H9 (cell line): ENCODE data around the gene C1orf216. TPM values are rescaled to one million over a fixed set of nuclear protein-coding genes. Genes with fewer than 3 reads are reported as not detected.
"Not testable (repeated sequence)": the region's sequence is repeated elsewhere in the genome, so short reads cannot be mapped to it uniquely, and the experiment has no call there.

Experiments used
- DNase-seq: peaks from one replicate; pipeline ENCODE4 v3.0.0-alpha.2; 2017
- H2AFZ ChIP-seq: one replicate; pipeline ENCODE4 v1.6.1; 2013; ENCODE audit warnings: mild to moderate bottlenecking, low read length, control low read depth, moderate library complexity
- H2AK5ac ChIP-seq: 2 replicates; pipeline ENCODE4 v1.6.1; 2013; ENCODE audit warnings: low read length, control low read depth, mixed read lengths; ENCODE audit not compliant: insufficient read length
- H2BK120ac ChIP-seq: one replicate; pipeline ENCODE4 v1.6.1; 2013; ENCODE audit warnings: low read depth, mild to moderate bottlenecking, low read length, control low read depth, inconsistent platforms; ENCODE audit not compliant: poor library complexity, severe bottlenecking
- H2BK12ac ChIP-seq: 2 replicates; pipeline ENCODE4 v1.6.1; 2013; ENCODE audit warnings: low read length, control low read depth, mixed read lengths, low read depth; ENCODE audit not compliant: insufficient read length
- H2BK15ac ChIP-seq: 2 replicates; pipeline ENCODE4 v1.6.1; 2013; ENCODE audit warnings: low read depth, low read length, control low read depth
- H2BK20ac ChIP-seq: one replicate; pipeline ENCODE4 v1.6.1; 2013; ENCODE audit warnings: low read depth, mild to moderate bottlenecking, low read length, control low read depth, inconsistent platforms; ENCODE audit not compliant: poor library complexity, severe bottlenecking
- H2BK5ac ChIP-seq: 2 replicates; pipeline ENCODE4 v1.6.1; 2013; ENCODE audit warnings: low read length, control low read depth, mixed read lengths; ENCODE audit not compliant: insufficient read length
- H3K14ac ChIP-seq: 2 replicates; pipeline ENCODE4 v1.6.1; 2013; ENCODE audit warnings: low read length, control low read depth; ENCODE audit not compliant: insufficient read depth
- H3K18ac ChIP-seq: 2 replicates; pipeline ENCODE4 v1.6.1; 2013; ENCODE audit warnings: low read depth, mild to moderate bottlenecking, mixed read lengths, low read length, control low read depth; ENCODE audit not compliant: insufficient read length
- H3K23ac ChIP-seq: 2 replicates; pipeline ENCODE4 v1.6.1; 2013; ENCODE audit warnings: low read length, control low read depth, mixed read lengths, low read depth; ENCODE audit not compliant: insufficient read length
- H3K23me2 ChIP-seq: 2 replicates; pipeline ENCODE4 v1.6.1; 2013; ENCODE audit warnings: low read depth, mild to moderate bottlenecking, mixed read lengths, low read length, control low read depth; ENCODE audit not compliant: insufficient read length, poor library complexity, severe bottlenecking
- H3K27ac ChIP-seq: 2 replicates; pipeline ENCODE4 v1.5.1; 2013; ENCODE audit warnings: low read length, control low read depth, mixed read lengths, low read depth; ENCODE audit not compliant: insufficient read length
- H3K27me3 ChIP-seq: 2 replicates; pipeline ENCODE4 v1.6.1; 2013; ENCODE audit warnings: low read length, control low read depth, inconsistent platforms; ENCODE audit not compliant: insufficient read depth
- H3K4ac ChIP-seq: 2 replicates; pipeline ENCODE4 v1.6.1; 2013; ENCODE audit warnings: low read depth, mild to moderate bottlenecking, control low read depth, inconsistent platforms, low read length, moderate library complexity
- H3K4me1 ChIP-seq: 2 replicates; pipeline ENCODE4 v1.6.1; 2013; ENCODE audit warnings: low read length, control low read depth, inconsistent platforms; ENCODE audit not compliant: insufficient read depth
- H3K4me2 ChIP-seq: 2 replicates; pipeline ENCODE4 v1.6.1; 2013; ENCODE audit warnings: low read length, control low read depth, mixed read lengths; ENCODE audit not compliant: insufficient read length, insufficient read depth
- H3K56ac ChIP-seq: 2 replicates; pipeline ENCODE4 v1.6.1; 2013; ENCODE audit warnings: low read depth, mild to moderate bottlenecking, mixed read lengths, low read length, control low read depth; ENCODE audit not compliant: insufficient read length
- H3K79me1 ChIP-seq: 2 replicates; pipeline ENCODE4 v1.6.1; 2013; ENCODE audit warnings: low read depth, mild to moderate bottlenecking, moderate library complexity, low read length, control low read depth, inconsistent platforms; ENCODE audit not compliant: insufficient read depth, poor library complexity, severe bottlenecking
- H3K79me2 ChIP-seq: 2 replicates; pipeline ENCODE4 v1.6.1; 2013; ENCODE audit warnings: low read length, control low read depth, inconsistent platforms; ENCODE audit not compliant: insufficient read depth
- H3K9ac ChIP-seq: 2 replicates; pipeline ENCODE4 v1.6.1; 2013; ENCODE audit warnings: low read length, control low read depth, mixed read lengths; ENCODE audit not compliant: insufficient read length; ENCODE audit errors: extremely low read depth
- H3K9me3 ChIP-seq: one replicate; pipeline ENCODE4 v1.6.1; 2013; ENCODE audit warnings: low read depth, low read length, inconsistent platforms; ENCODE audit not compliant: control insufficient read depth
- H3T11ph ChIP-seq: one replicate; pipeline ENCODE4 v1.6.1; 2013; ENCODE audit warnings: mild to moderate bottlenecking, low read length, control low read depth, inconsistent platforms
- H4K20me1 ChIP-seq: one replicate; pipeline ENCODE4 v1.6.1; 2013; ENCODE audit not compliant: control insufficient read depth, insufficient read length, insufficient read depth
- H4K5ac ChIP-seq: 2 replicates; pipeline ENCODE4 v1.6.1; 2013; ENCODE audit warnings: low read depth, mild to moderate bottlenecking, mixed read lengths, low read length, control low read depth; ENCODE audit not compliant: insufficient read length
- H4K8ac ChIP-seq: replicated peaks from 2 replicates; pipeline ENCODE4 v1.6.1; 2013; ENCODE audit warnings: low read length, control low read depth, mixed read lengths, low read depth; ENCODE audit not compliant: insufficient read length
- H4K91ac ChIP-seq: 2 replicates; pipeline ENCODE4 v1.6.1; 2013; ENCODE audit warnings: low read depth, mild to moderate bottlenecking, moderate library complexity, mixed read lengths, low read length, control low read depth; ENCODE audit not compliant: insufficient read length
- H3K27ac Mint-ChIP-seq, 3 experiments: 2 replicates in 2 of 3; 3 replicates in 1 of 3; pipeline ENCODE4 v1.8.0; 2020 to 2021; ENCODE audit warnings: mixed read lengths in 3 of 3, mild to moderate bottlenecking in 1 of 3, moderate library complexity in 1 of 3
- H3K27me3 Mint-ChIP-seq: 2 replicates; pipeline ENCODE4 v1.8.0; 2021; ENCODE audit warnings: low read depth, mild to moderate bottlenecking, moderate library complexity, mixed read lengths
- H3K36me3 Mint-ChIP-seq, 3 experiments: 2 replicates in 2 of 3; 3 replicates in 1 of 3; pipeline ENCODE4 v1.8.0; 2020 to 2021; ENCODE audit warnings: low read depth in 3 of 3, mixed read lengths in 3 of 3; ENCODE audit not compliant: insufficient read depth in 1 of 3
- H3K4me1 Mint-ChIP-seq, 2 experiments: 2 replicates each; pipeline ENCODE4 v1.8.0; 2020; ENCODE audit warnings: mixed read lengths in 2 of 2
- H3K4me3 Mint-ChIP-seq, 2 experiments: 2 replicates in 1 of 2; 3 replicates in 1 of 2; pipeline ENCODE4 v1.8.0; 2020 to 2021; ENCODE audit warnings: mild to moderate bottlenecking in 2 of 2, mixed read lengths in 2 of 2, moderate library complexity in 1 of 2
- H3K9me3 Mint-ChIP-seq, 2 experiments: 2 replicates in 1 of 2; 3 replicates in 1 of 2; pipeline ENCODE4 v1.8.0; 2020; ENCODE audit warnings: mild to moderate bottlenecking in 2 of 2, mixed read lengths in 2 of 2, moderate library complexity in 1 of 2
- WGBS: extraction: QIAGEN DNeasy Blood & Tissue Kit; methylation state at CpG from one replicate; pipeline ENCODE4 v1.1.7; 2013; ENCODE audit warnings: missing lambda C conversion rate, low lambda C conversion rate, mixed read lengths; ENCODE audit not compliant: insufficient read length; ENCODE audit errors: extremely low coverage; 5-methylcytosine and 5-hydroxymethylcytosine counted together
- total RNA-seq: library from RNA; stranded (reverse); gene quantifications from 2 replicates; pipeline ENCODE4 v1.2.1, GENCODE V29; 2021
- TF ChIP-seq, protein P1 (sequence below): fragments of 200-600 bp; sonication (generic); conservative IDR thresholded peaks from 3 replicates; pipeline ENCODE4 v1.8.0; 2021; ENCODE audit warnings: antibody characterized with exemption, mild to moderate bottlenecking

C1orf216 gene
- total RNA-seq, 1 experiment from 2014 or later = 13.5 TPM

DNA sequence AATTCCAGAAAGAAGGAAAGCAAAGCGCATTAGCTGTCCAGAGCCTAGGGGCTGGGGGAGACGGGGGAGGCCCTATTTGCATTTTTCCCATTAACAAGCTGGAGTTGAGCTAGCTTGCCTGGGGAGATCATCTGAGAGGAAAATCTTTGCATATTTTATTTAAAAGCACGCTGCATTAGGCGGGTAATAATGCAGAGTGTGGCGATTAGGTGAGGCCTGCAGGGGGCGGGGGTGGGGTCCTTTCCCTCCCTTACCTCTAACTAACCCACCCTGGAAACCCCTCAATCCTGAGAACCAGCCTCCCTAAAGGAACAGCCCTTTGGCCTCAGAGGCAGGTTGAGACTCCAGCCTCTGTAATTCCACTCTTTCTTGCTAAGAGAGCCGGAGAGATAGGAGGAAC, 16.2 kb downstream of the C1orf216 start:
- Histone ChIP-seq H3K27ac (no peak overlapping the region), H3K27me3 (no peaks in the 10 kb centered on the region; the same call in 1 of the 2 replicates)

DNA sequence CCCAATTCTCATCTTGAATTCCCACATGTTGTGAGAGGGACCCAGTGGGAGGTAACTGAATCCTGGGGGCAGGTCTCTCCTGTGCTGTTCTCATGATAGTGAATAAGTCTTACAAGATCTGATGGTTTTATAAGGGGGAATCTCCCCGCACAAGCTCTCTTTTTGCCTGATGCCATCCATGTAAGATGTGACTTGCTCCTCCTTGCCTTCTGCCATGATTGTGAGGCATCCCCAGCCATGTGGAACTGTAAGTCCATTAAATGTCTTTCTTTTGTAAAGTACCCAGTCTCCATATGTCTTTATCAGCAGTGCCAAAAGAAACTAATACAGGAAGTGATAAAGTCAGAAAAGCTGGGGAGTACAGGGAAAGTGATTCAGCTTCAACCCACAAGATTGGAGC, 19.5 kb downstream of the C1orf216 start:
- H3K4ac ChIP-seq, H4K91ac ChIP-seq, H4K5ac ChIP-seq, H2BK12ac ChIP-seq, H3K27me3 ChIP-seq, H3K9ac ChIP-seq, H2BK120ac ChIP-seq, H3K36me3 Mint-ChIP-seq, H4K20me1 ChIP-seq, H3K79me1 ChIP-seq, H3T11ph ChIP-seq, H3K23ac ChIP-seq, H3K56ac ChIP-seq, H2BK20ac ChIP-seq, H2AK5ac ChIP-seq, DNase-seq, H3K14ac ChIP-seq, H3K18ac ChIP-seq, H3K79me2 ChIP-seq, H2BK15ac ChIP-seq, H3K27ac ChIP-seq, H4K8ac ChIP-seq, H2BK5ac ChIP-seq, H3K23me2 ChIP-seq, H3K27ac Mint-ChIP-seq, H3K9me3 ChIP-seq: not testable (repeated sequence)
- peaks cover 20 to 35% of the 10 kb centered on the region in 2 experiments for H3K4me1 Mint-ChIP-seq
- WGBS = no CpG with 5 or more reads among the region's 1 CpG
- peak overlapping the region in 1 of 2 experiments; percentile 68; a peak in 1 of 5 replicates for H3K4me3 Mint-ChIP-seq
- H3K27me3 Mint-ChIP-seq = peaks cover 36% of the 10 kb centered on the region
- Histone ChIP-seq H3K4me1 (peaks cover 13% of the 10 kb centered on the region), H3K4me2 (peak overlapping the region; percentile 44), H2AFZ (peak overlapping the region; percentile 18)
- peaks cover 10 to 11% of the 10 kb centered on the region in 2 experiments; a peak in 4 of 5 replicates for H3K9me3 Mint-ChIP-seq

More for the DNA sequence above, 16.2 kb downstream of the C1orf216 start:
- H3K14ac ChIP-seq = no peak overlapping the region
- peak overlapping the region; percentile 32 for H2AFZ ChIP-seq
- no peak overlapping the region for H3T11ph ChIP-seq
- no peaks in the 10 kb centered on the region for H3K79me2 ChIP-seq
- no peaks in the 10 kb centered on the region for H3K79me1 ChIP-seq
- H3K9ac ChIP-seq = no peak overlapping the region
- H2BK5ac ChIP-seq = no peak overlapping the region
- H2BK15ac ChIP-seq = no peak overlapping the region
- no peak for DNase-seq
- H4K91ac ChIP-seq = no peak overlapping the region
- H3K56ac ChIP-seq = no peak overlapping the region
- peaks cover 0 to 9% (median 4%) of the 10 kb centered on the region in 3 experiments; a peak in 4 of 7 replicates for H3K36me3 Mint-ChIP-seq
- peaks cover 13% of the 10 kb centered on the region for H3K4me1 ChIP-seq
- WGBS = no CpG with 5 or more reads among the region's 7 CpGs
- no peak overlapping the region for H2BK12ac ChIP-seq
- H3K23ac ChIP-seq = no peak overlapping the region
- H3K27ac Mint-ChIP-seq = peak overlapping the region in 2 of 3 experiments; percentile 29 to 60; a peak in 1 of 7 replicates
- H4K8ac ChIP-seq = no peak overlapping the region
- H3K4ac ChIP-seq = no peak overlapping the region
- H3K9me3 Mint-ChIP-seq = peaks cover 8 to 9% of the 10 kb centered on the region in 2 experiments
- H2AK5ac ChIP-seq = no peak overlapping the region
- no peak overlapping the region for H3K18ac ChIP-seq
- H2BK20ac ChIP-seq = no peak overlapping the region
- no peak overlapping the region for H2BK120ac ChIP-seq
- no peaks in the 10 kb centered on the region for H4K20me1 ChIP-seq
- H3K23me2 ChIP-seq = no peaks in the 10 kb centered on the region
- peak overlapping the region in 1 of 2 experiments; percentile 65; a peak in 1 of 5 replicates for H3K4me3 Mint-ChIP-seq
- no peak overlapping the region for H4K5ac ChIP-seq
- peaks cover 31 to 44% of the 10 kb centered on the region in 2 experiments for H3K4me1 Mint-ChIP-seq
- TF ChIP-seq, protein P1, sequence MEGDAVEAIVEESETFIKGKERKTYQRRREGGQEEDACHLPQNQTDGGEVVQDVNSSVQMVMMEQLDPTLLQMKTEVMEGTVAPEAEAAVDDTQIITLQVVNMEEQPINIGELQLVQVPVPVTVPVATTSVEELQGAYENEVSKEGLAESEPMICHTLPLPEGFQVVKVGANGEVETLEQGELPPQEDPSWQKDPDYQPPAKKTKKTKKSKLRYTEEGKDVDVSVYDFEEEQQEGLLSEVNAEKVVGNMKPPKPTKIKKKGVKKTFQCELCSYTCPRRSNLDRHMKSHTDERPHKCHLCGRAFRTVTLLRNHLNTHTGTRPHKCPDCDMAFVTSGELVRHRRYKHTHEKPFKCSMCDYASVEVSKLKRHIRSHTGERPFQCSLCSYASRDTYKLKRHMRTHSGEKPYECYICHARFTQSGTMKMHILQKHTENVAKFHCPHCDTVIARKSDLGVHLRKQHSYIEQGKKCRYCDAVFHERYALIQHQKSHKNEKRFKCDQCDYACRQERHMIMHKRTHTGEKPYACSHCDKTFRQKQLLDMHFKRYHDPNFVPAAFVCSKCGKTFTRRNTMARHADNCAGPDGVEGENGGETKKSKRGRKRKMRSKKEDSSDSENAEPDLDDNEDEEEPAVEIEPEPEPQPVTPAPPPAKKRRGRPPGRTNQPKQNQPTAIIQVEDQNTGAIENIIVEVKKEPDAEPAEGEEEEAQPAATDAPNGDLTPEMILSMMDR = peak; percentile 50
- peaks cover 47% of the 10 kb centered on the region for H3K27me3 Mint-ChIP-seq
- no peaks in the 10 kb centered on the region for H3K9me3 ChIP-seq
- peak overlapping the region; percentile 23 for H3K4me2 ChIP-seq
